Dendritic cell treated with granulocyte-macrophage colony-stimulating factor and Interleukin-4, amounts not matched to agents 40 ng/mL and 50 ng/mL, for 4 days (primary cell): ENCODE data around the gene RRP9.
"Not testable (repeated sequence)": the region's sequence is repeated elsewhere in the genome, so short reads cannot be mapped to it uniquely, and the experiment has no call there.

Experiments
- H3K27ac Mint-ChIP-seq: one replicate; pipeline ENCODE4 v1.8.0; 2022; ENCODE audit warnings: mild to moderate bottlenecking, mixed read lengths
- H3K27me3 Mint-ChIP-seq: one replicate; pipeline ENCODE4 v1.8.0; 2022; ENCODE audit warnings: mild to moderate bottlenecking, mixed read lengths
- H3K36me3 Mint-ChIP-seq: one replicate; pipeline ENCODE4 v1.8.0; 2022; ENCODE audit warnings: low read depth, mixed read lengths
- H3K4me1 Mint-ChIP-seq: one replicate; pipeline ENCODE4 v1.8.0; 2022; ENCODE audit warnings: low read depth, mixed read lengths
- H3K4me3 Mint-ChIP-seq: one replicate; pipeline ENCODE4 v1.8.0; 2022; ENCODE audit warnings: mild to moderate bottlenecking, moderate library complexity, mixed read lengths
- H3K9me3 Mint-ChIP-seq: one replicate; pipeline ENCODE4 v1.8.0; 2022; ENCODE audit warnings: mixed read lengths
- intact Hi-C: fragments of 100-400 bp; cut with micrococcal nuclease; formaldehyde crosslinking; loops from one replicate; pipeline ENCODE4 v1.15.0; 2022

Gene RRP9

GRCh38 chr3:51904034-51904823 lies 37.5 kb downstream of the RRP9 start:
- H3K9me3 Mint-ChIP-seq: peaks cover 23% of the 10 kb centered on the region
- H3K4me3 Mint-ChIP-seq: no peak overlapping the region
- H3K27me3 Mint-ChIP-seq: peaks cover 18% of the 10 kb centered on the region
- no peak overlapping the region for H3K27ac Mint-ChIP-seq
- H3K36me3 Mint-ChIP-seq: no peaks in the 10 kb centered on the region
- intact Hi-C loops: no loop called here
- no peaks in the 10 kb centered on the region for H3K4me1 Mint-ChIP-seq

GRCh38 chr3:51902361-51902760 lies 39.3 kb downstream of the RRP9 start:
- peaks cover 20% of the 10 kb centered on the region for H3K9me3 Mint-ChIP-seq
- peaks cover 25% of the 10 kb centered on the region for H3K27me3 Mint-ChIP-seq
- H3K4me3 Mint-ChIP-seq, H3K27ac Mint-ChIP-seq, H3K4me1 Mint-ChIP-seq, intact Hi-C loops, H3K36me3 Mint-ChIP-seq: not testable (repeated sequence)

- intact Hi-C loops, H3K4me1 Mint-ChIP-seq, H3K27ac Mint-ChIP-seq, H3K4me3 Mint-ChIP-seq, H3K36me3 Mint-ChIP-seq: not testable (repeated sequence)
- Mint-ChIP-seq H3K27me3 (peaks cover 40% of the 10 kb centered on the region), H3K9me3 (peaks cover 12% of the 10 kb centered on the region)
Observed at GRCh38 chr3:51900043-51900442, 41.7 kb downstream of the RRP9 start.

GRCh38 chr3:51897391-51897790 lies 44.3 kb downstream of the RRP9 start:
- H3K36me3 Mint-ChIP-seq: no peaks in the 10 kb centered on the region
- intact Hi-C loops: no loop called here
- H3K9me3 Mint-ChIP-seq: no peaks in the 10 kb centered on the region
- no peak overlapping the region for H3K4me3 Mint-ChIP-seq
- H3K4me1 Mint-ChIP-seq: no peaks in the 10 kb centered on the region
- peaks cover 41% of the 10 kb centered on the region for H3K27me3 Mint-ChIP-seq
- H3K27ac Mint-ChIP-seq: no peak overlapping the region

- H3K9me3 Mint-ChIP-seq: no peaks in the 10 kb centered on the region
- no peak overlapping the region for H3K4me3 Mint-ChIP-seq
- no peaks in the 10 kb centered on the region for H3K4me1 Mint-ChIP-seq
- peaks cover 46% of the 10 kb centered on the region for H3K27me3 Mint-ChIP-seq
- H3K27ac Mint-ChIP-seq: no peak overlapping the region
- H3K36me3 Mint-ChIP-seq: no peaks in the 10 kb centered on the region
- intact Hi-C loops: no loop called here
Observed at GRCh38 chr3:51896607-51897305, 44.9 kb downstream of the RRP9 start.

GRCh38 chr3:51894939-51895338 lies 46.8 kb downstream of the RRP9 start:
- Mint-ChIP-seq H3K4me3 (no peak overlapping the region), H3K36me3 (no peaks in the 10 kb centered on the region), H3K27me3 (peaks cover 46% of the 10 kb centered on the region), H3K4me1 (no peaks in the 10 kb centered on the region), H3K9me3 (no peaks in the 10 kb centered on the region), H3K27ac (no peak overlapping the region)
- intact Hi-C loops: no loop called here

- Mint-ChIP-seq H3K4me1 (no peaks in the 10 kb centered on the region), H3K4me3 (no peak overlapping the region), H3K9me3 (no peaks in the 10 kb centered on the region), H3K27me3 (peaks cover 45% of the 10 kb centered on the region), H3K36me3 (no peaks in the 10 kb centered on the region), H3K27ac (no peak overlapping the region)
- intact Hi-C loops: no loop called here
Observed at GRCh38 chr3:51894391-51894790, 47.3 kb downstream of the RRP9 start.

- no peaks in the 10 kb centered on the region for H3K36me3 Mint-ChIP-seq
Observed at GRCh38 chr3:51891242-51892039, 50.3 kb downstream of the RRP9 start.

GRCh38 chr3:51888463-51889105 lies 53.1 kb downstream of the RRP9 start:
- Mint-ChIP-seq H3K36me3 (no peaks in the 10 kb centered on the region), H3K27me3 (peaks cover 31% of the 10 kb centered on the region), H3K27ac (no peak overlapping the region), H3K4me1 (no peaks in the 10 kb centered on the region), H3K4me3 (no peak overlapping the region), H3K9me3 (no peaks in the 10 kb centered on the region)
- intact Hi-C loops: no loop called here

More at GRCh38 chr3:51891242-51892039, 50.3 kb downstream of the RRP9 start:
- Mint-ChIP-seq H3K27ac (no peak overlapping the region), H3K27me3 (peaks cover 35% of the 10 kb centered on the region), H3K4me1 (no peaks in the 10 kb centered on the region), H3K4me3 (no peak overlapping the region), H3K9me3 (no peaks in the 10 kb centered on the region)
- intact Hi-C loops: no loop called here

GRCh38 chr3:51887620-51888019 lies 54.1 kb downstream of the RRP9 start:
- H3K9me3 Mint-ChIP-seq: no peaks in the 10 kb centered on the region
- intact Hi-C loops: no loop called here
- no peak overlapping the region for H3K4me3 Mint-ChIP-seq
- H3K36me3 Mint-ChIP-seq: no peaks in the 10 kb centered on the region
- H3K27me3 Mint-ChIP-seq: peaks cover 27% of the 10 kb centered on the region
- H3K4me1 Mint-ChIP-seq: no peaks in the 10 kb centered on the region
- no peak overlapping the region for H3K27ac Mint-ChIP-seq

GRCh38 chr3:51886447-51886846 lies 55.3 kb downstream of the RRP9 start:
- Mint-ChIP-seq H3K27ac (no peak overlapping the region), H3K9me3 (no peaks in the 10 kb centered on the region), H3K4me3 (no peak overlapping the region), H3K36me3 (no peaks in the 10 kb centered on the region), H3K4me1 (no peaks in the 10 kb centered on the region), H3K27me3 (peaks cover 21% of the 10 kb centered on the region)
- intact Hi-C loops: no loop called here
